GM21576 (cell line): ENCODE results near the gene ADD3.
"Not testable (repeated sequence)": the region's sequence is repeated elsewhere in the genome, so short reads cannot be mapped to it uniquely, and the experiment has no call there.

Experiments
- ATAC-seq: cut with Tn5 transposase; IDR thresholded peaks from one replicate; pipeline ENCODE4 v1.9.1; 2021; ENCODE audit warnings: mild to moderate bottlenecking, moderate library complexity; ENCODE audit not compliant: unreplicated experiment

The ADD3 gene

GRCh38 chr10:109976681-109977080 is 31.1 kb upstream of the ADD3 start:
- no peak for ATAC-seq

GRCh38 chr10:109977382-109977806 is 30.4 kb upstream of the ADD3 start:
- ATAC-seq, result no peak

- ATAC-seq, result no peak
Observed at GRCh38 chr10:109978481-109978880, 29.3 kb upstream of the ADD3 start.

GRCh38 chr10:109979215-109979614 is 28.6 kb upstream of the ADD3 start:
- ATAC-seq, result no peak

GRCh38 chr10:109981650-109982049 is 26.1 kb upstream of the ADD3 start:
- ATAC-seq, result no peak

GRCh38 chr10:109982123-109982522 is 25.7 kb upstream of the ADD3 start:
- ATAC-seq, result no peak

- no peak for ATAC-seq
Observed at GRCh38 chr10:109982812-109983211, 25.0 kb upstream of the ADD3 start.

GRCh38 chr10:109984013-109984412 is 23.8 kb upstream of the ADD3 start:
- ATAC-seq, result no peak

- not testable (repeated sequence) for ATAC-seq
Observed at GRCh38 chr10:109985768-109986167, 22.0 kb upstream of the ADD3 start.

- no peak for ATAC-seq
Observed at GRCh38 chr10:109987452-109988211, 20.2 kb upstream of the ADD3 start.

GRCh38 chr10:109988212-109988596 is 19.6 kb upstream of the ADD3 start:
- no peak for ATAC-seq

GRCh38 chr10:109991266-109991855 is 16.4 kb upstream of the ADD3 start:
- ATAC-seq, result no peak

- ATAC-seq, result no peak
Observed at GRCh38 chr10:109992485-109992884, 15.3 kb upstream of the ADD3 start.

GRCh38 chr10:109993551-109994330 is 14.0 kb upstream of the ADD3 start:
- ATAC-seq, result no peak

- no peak for ATAC-seq
Observed at GRCh38 chr10:109994711-109995577, 12.8 kb upstream of the ADD3 start.

- ATAC-seq, result no peak
Observed at GRCh38 chr10:109995595-109995994, 12.2 kb upstream of the ADD3 start.

GRCh38 chr10:109996225-109996624 is 11.6 kb upstream of the ADD3 start:
- ATAC-seq, result peak; percentile 76

- peak; percentile 33 for ATAC-seq
Observed at GRCh38 chr10:109996766-109997171, 11.0 kb upstream of the ADD3 start.

- ATAC-seq, result no peak
Observed at GRCh38 chr10:109997233-109997632, 10.6 kb upstream of the ADD3 start.

- no peak for ATAC-seq
Observed at GRCh38 chr10:109998513-109998912, 9.3 kb upstream of the ADD3 start.
